GF-D8 (cell line): ENCODE results near the gene ATP6V0D1.
"Not testable (repeated sequence)": the region's sequence is repeated elsewhere in the genome, so short reads cannot be mapped to it uniquely, and the experiment has no call there.

Experiments used
- DNase-seq: peaks from one replicate; lab custom pipeline; 2025; lab: John Stamatoyannopoulos, UW

The ATP6V0D1 gene

GRCh38 chr16:67504031-67505021, 23.4 kb upstream of the ATP6V0D1 start:
- no peak for DNase-seq

DNA sequence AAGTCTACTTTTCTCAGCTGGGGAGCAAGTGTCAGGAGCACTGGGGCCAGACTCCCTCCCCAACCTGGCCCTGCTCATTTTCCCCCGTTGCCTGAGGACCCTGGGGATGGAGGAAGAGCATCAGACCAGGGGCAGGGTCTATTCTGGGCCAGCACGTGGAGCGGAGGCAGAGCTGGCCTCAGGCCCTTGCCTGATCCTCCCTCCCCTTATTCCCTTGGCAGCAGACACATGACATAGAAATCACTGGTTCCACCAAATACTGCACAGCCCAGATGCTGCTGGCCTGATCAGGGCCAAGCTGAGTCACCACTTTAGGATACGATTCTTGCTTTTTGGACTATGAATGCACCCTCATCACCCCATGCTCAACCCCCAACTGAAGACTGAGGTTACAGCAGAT, 18.1 kb upstream of the ATP6V0D1 start:
- no peak for DNase-seq

DNA sequence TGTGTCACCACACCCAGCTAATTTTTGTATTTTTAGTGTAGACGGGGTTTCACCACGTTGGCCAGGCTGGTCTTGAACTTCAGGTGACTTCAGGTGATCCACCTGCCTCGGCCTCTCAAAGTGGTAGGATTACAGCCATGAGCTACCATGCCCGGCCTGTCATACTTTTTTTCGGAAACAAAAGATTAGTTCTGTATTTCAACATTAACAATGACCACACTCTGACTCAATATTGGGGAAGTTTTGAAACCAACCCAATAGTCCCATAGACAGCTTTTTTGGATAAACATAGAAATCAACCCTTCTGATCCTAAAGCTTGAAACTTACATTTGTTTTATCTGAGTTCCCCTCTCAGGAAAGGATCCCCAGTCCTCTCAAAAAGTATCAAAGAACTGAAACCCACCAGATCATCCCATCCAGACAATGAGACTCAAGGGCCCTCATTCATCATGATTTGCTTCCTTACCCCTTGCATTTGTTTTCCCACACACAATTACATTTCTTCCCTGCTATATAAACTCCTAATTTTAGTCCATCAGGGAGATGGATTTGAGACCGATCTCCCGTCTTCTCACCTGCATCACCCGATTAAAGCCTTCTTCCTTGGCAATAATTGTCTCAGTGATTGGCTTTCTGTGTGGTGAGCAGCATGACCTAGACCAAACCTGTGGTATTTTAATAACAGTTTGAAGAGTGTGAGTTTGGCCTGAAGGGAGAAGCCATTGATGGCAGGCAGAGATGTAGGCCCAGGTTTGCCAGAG, 9.6 kb upstream of the ATP6V0D1 start:
- peak; percentile 44 for DNase-seq

- no peak for DNase-seq
These were observed 8.6 kb upstream of the ATP6V0D1 start for GRCh38 chr16:67489401-67490083.

DNA sequence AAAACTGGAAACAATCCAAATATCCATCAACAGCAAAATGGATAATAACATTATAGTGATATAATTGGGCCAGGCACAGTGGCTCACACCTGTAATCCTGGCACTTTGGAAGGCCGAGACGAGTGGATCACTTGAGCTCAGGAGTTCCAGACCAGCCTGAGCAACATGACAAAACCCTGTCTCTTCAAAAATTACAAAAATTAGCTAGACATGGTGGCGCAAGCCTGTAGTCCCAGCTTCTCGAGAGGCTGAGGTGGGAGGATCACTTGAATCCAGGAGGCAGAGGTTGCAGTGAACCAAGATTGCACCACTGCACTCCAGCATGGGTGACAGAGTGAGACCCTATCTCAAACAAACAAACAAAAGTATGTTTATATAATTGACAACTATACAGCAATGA, 6.6 kb upstream of the ATP6V0D1 start:
- DNase-seq: not testable (repeated sequence)

GRCh38 chr16:67486805-67487204, 5.8 kb upstream of the ATP6V0D1 start:
- DNase-seq: peak; percentile 42

- no peak for DNase-seq
These were observed 3.0 kb upstream of the ATP6V0D1 start for GRCh38 chr16:67483731-67484525.

DNA sequence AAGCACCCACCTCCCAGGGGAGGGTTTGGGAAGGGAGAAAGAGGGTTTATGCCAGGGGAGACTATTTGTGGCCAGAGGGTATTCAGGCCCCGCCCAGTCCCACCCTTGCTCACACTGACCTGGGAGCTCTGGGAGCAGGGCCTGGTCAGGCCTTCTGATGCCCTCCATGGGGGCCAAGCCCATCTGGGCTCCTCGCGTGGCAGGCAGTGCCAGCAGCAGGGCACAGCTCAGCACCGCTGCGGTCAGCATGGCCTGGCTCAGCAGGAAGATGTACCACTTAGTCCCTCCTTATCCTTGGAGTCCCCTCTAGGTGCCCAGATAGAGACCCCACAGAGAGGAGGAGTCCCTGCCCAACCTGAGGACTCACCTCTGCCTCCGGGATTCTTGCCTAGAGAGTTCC, 2.2 kb upstream of the ATP6V0D1 start, which contains the start of gene AGRP:
AGRP (minus strand) TSS at position 398 of the 400 bp plus-strand sequence; CDS start at position 249, 149 bp downstream.
- no peak for DNase-seq

DNA sequence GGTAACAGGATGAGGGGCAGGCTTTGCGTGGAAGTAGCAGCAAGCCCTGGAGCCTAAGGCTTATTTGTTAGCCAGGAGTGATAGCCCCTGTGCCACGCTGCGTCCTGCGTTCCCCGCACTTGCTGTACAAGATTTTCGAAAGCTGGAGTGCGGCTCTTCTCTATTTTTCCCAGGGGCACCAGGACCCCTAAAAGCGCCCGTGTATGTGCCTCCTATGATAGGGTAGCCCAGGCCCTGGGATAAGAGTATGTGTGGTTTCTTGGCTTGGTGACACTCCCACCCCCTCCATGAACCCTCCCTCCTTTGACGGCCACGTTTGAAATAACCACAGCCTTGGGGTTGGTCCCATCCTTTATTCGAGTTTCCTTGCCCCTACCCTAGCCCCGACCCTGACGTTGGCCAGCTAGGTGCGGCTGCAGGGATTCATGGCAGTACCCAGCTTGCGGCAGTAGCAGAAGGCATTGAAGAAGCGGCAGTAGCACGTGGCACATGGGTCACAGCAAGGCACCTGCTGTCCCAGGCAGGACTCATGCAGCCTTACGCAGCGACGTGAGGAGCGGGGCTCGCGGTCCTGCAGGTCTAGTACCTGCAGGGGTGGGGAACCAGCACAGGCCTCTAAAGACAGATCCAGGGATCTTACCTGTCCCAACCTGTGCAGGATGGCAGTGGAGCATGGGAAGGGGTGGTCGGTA, 1.4 kb upstream of the ATP6V0D1 start:
- DNase-seq: no peak

GRCh38 chr16:67481561-67482232, 740 bp upstream of the ATP6V0D1 start:
- DNase-seq: peak; percentile 5

DNA sequence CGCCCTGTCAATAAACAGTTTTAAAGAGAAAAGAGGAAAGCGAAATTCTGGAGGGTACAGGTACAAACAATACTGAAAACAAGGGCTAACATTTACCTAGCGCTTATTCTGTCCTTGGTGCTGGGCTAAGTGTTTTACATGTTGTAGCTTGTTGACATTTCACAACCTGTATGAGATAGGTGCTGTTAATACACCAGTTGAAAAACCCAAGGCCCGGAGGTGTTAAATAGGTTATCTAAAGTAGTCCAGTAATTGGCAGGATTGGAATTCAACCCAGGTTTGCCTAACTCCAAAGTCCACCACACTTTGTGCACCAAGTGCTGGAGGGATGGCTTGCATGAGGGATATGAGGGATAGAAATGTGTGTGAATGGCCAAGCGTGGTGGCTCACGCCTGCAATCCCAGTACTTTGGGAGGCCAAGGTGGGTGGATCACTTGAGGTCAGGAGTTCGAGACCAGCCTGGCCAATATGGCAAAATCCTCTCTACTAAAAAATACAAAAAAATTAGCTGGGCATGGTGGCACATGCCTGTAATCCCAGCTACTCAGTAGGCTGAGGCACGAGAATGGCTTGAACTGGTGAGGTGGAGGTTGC, 2.9 kb downstream of the ATP6V0D1 start:
- no peak for DNase-seq

- DNase-seq: no peak
These were observed 6.2 kb downstream of the ATP6V0D1 start for GRCh38 chr16:67474551-67475455.

- DNase-seq: no peak
These were observed 9.1 kb downstream of the ATP6V0D1 start for GRCh38 chr16:67471758-67472384.

GRCh38 chr16:67470359-67470758, 10.6 kb downstream of the ATP6V0D1 start:
- DNase-seq: no peak

DNA sequence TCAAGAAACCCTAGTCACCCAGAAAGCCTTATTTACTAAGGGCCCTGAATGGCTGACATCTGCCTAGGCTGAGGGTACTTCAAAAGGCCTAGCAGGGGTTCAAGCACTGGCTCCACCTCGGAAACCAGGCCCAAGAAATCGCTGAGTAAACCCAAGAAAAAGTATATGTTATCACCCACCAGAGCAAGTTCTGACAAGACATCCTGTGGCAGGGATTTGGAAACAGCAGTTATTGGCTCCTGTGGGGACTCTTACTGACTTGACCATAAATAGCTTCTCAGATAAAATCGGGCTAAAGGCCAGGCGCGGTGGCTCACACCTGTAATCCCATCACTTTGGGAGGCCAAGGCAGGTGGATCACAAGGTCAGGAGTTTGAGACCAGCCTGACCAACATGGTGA, 12.2 kb downstream of the ATP6V0D1 start:
- DNase-seq: no peak

GRCh38 chr16:67466581-67466980, 14.4 kb downstream of the ATP6V0D1 start:
- no peak for DNase-seq

GRCh38 chr16:67464565-67464964, 16.4 kb downstream of the ATP6V0D1 start:
- no peak for DNase-seq

DNA sequence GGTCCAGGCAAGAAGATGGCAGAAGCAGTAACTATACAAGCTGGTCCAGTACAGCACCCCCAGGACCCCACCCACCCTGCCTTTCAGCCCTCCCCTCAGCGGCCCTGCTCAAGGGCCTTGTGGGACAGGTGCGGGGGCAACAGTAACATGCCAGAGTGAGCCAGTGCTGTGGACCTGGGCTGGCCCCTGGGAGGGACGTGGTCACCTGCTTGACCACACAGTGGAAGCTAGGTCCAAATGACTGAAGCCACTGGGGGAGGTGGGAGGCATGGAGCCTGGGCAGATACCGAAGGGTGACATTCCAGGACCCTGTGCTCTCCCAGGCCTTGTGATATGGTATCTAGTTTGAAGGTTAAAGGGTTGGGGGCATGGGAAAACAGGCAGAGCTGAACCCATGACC, 17.3 kb downstream of the ATP6V0D1 start:
- no peak for DNase-seq
